ENCODE measurements around the gene ARPC5.

GRCh38 chr1:183640193-183640592 is 4.6 kb upstream of the ARPC5 start:
- no peak for TF ChIP-seq CTCF (IDR thresholded peaks at IDR 0.05)
- TF ChIP-seq POLR2AphosphoS5 (IDR thresholded peaks at IDR 0.05): no peak
- TF ChIP-seq POLR2A (IDR thresholded peaks at IDR 0.05): no peak
